PC-3 (cell line): ENCODE data around the gene ARFGEF2.

Experiments
- EZH2 ChIP-seq: fragments of 300-600 bp; sonication (generic); IDR thresholded peaks from one replicate; pipeline ENCODE4 v1.6.1; 2017; ENCODE audit warnings: antibody characterized with exemption, mild to moderate bottlenecking, low read length; ENCODE audit not compliant: unreplicated experiment
- TF ChIP-seq, protein P1 (sequence below): fragments of 300-600 bp; sonication (generic); conservative IDR thresholded peaks from 2 replicates; pipeline ENCODE4 v1.5.1; 2017; ENCODE audit warnings: antibody characterized with exemption, low read depth, mild to moderate bottlenecking, low read length

DNA sequence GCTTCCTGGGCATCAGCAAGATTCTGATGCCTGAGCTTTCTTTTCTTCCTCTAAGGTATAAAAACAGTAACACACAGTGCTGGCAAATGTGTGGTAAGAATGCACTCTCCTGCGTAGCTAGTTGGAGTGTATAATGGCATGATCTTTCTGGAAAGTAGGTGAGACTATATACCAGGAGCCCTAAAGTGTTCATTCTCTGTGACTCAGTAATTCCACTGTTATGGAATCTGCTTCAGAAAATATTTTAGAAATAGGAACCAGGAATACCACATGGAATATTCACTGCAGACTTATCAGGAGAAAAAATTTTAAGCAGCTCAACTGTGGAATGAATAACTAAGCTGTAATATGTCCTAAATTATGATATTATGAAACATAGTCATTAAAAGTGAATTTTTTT lies 107.7 kb downstream of the ARFGEF2 start:
- TF ChIP-seq, protein P1, sequence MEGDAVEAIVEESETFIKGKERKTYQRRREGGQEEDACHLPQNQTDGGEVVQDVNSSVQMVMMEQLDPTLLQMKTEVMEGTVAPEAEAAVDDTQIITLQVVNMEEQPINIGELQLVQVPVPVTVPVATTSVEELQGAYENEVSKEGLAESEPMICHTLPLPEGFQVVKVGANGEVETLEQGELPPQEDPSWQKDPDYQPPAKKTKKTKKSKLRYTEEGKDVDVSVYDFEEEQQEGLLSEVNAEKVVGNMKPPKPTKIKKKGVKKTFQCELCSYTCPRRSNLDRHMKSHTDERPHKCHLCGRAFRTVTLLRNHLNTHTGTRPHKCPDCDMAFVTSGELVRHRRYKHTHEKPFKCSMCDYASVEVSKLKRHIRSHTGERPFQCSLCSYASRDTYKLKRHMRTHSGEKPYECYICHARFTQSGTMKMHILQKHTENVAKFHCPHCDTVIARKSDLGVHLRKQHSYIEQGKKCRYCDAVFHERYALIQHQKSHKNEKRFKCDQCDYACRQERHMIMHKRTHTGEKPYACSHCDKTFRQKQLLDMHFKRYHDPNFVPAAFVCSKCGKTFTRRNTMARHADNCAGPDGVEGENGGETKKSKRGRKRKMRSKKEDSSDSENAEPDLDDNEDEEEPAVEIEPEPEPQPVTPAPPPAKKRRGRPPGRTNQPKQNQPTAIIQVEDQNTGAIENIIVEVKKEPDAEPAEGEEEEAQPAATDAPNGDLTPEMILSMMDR, result no peak
- TF ChIP-seq EZH2, result no peak
